Measurements from ENCODE around the gene GLRX.

Gene GLRX

GRCh38 chr5:95806687-95807086 lies 15.8 kb downstream of the GLRX start:
- no peak for DNase-seq

- no peak for DNase-seq
These were observed 17.6 kb downstream of the GLRX start for GRCh38 chr5:95804736-95805539.

GRCh38 chr5:95803271-95804148 lies 19.0 kb downstream of the GLRX start:
- no peak for DNase-seq

GRCh38 chr5:95801961-95802360 lies 20.6 kb downstream of the GLRX start:
- no peak for DNase-seq

- DNase-seq = no peak
These were observed 21.0 kb downstream of the GLRX start for GRCh38 chr5:95801532-95801931.

GRCh38 chr5:95800553-95800952 lies 22.0 kb downstream of the GLRX start:
- DNase-seq = no peak

- no peak for DNase-seq
These were observed 23.2 kb downstream of the GLRX start for GRCh38 chr5:95799191-95799835.

- DNase-seq = no peak
These were observed 24.0 kb downstream of the GLRX start for GRCh38 chr5:95798545-95798944.

GRCh38 chr5:95798048-95798447 lies 24.5 kb downstream of the GLRX start:
- DNase-seq = no peak

GRCh38 chr5:95797301-95797700 lies 25.2 kb downstream of the GLRX start:
- no peak for DNase-seq

GRCh38 chr5:95794070-95794516 lies 28.4 kb downstream of the GLRX start:
- DNase-seq = peak; percentile 41

GRCh38 chr5:95791751-95792150 lies 30.8 kb downstream of the GLRX start:
- no peak for DNase-seq

GRCh38 chr5:95788493-95788892 lies 34.0 kb downstream of the GLRX start:
- no peak for DNase-seq

- DNase-seq = peak; percentile 75
These were observed 35.6 kb downstream of the GLRX start for GRCh38 chr5:95786821-95787418.

GRCh38 chr5:95784514-95785302 lies 37.8 kb downstream of the GLRX start:
- DNase-seq = no peak

- no peak for DNase-seq
These were observed 38.9 kb downstream of the GLRX start for GRCh38 chr5:95783661-95784060.

GRCh38 chr5:95782181-95782580 lies 40.3 kb downstream of the GLRX start:
- DNase-seq = no peak

- peak; percentile 71 for DNase-seq
These were observed 41.4 kb downstream of the GLRX start for GRCh38 chr5:95781101-95781583.

GRCh38 chr5:95780597-95780996 lies 41.9 kb downstream of the GLRX start:
- DNase-seq = no peak

- DNase-seq = peak; percentile 11
These were observed 42.9 kb downstream of the GLRX start for GRCh38 chr5:95779611-95780010.

GRCh38 chr5:95778713-95779436 lies 43.7 kb downstream of the GLRX start:
- DNase-seq = no peak
